Hepatocyte (in vitro differentiated cells): ENCODE results near the gene GARIN3. TPM values are rescaled to one million over a fixed set of nuclear protein-coding genes. Genes with fewer than 3 reads are reported as not detected.
A peak's percentile ranks its signal among the peaks of the same experiment; 100 is the strongest.

Source experiments
- DNase-seq: peaks from one replicate; pipeline ENCODE4 v3.0.0-alpha.2; 2016; ENCODE audit warnings: low spot score
- H2AFZ ChIP-seq: fragments of 200-600 bp; sonication (generic); 2 replicates; pipeline ENCODE4 v1.6.0; 2016; ENCODE audit warnings: antibody characterized with exemption, mild to moderate bottlenecking
- H3K27ac ChIP-seq: fragments of 200-600 bp; sonication (generic); 2 replicates; pipeline ENCODE4 v1.5.1; 2016; ENCODE audit warnings: mild to moderate bottlenecking
- H3K27me3 ChIP-seq: fragments of 200-600 bp; sonication (generic); 2 replicates; pipeline ENCODE4 v1.6.1; 2016
- H3K36me3 ChIP-seq: fragments of 200-600 bp; sonication (generic); replicated peaks from 2 replicates; pipeline ENCODE4 v1.5.1; 2016; ENCODE audit warnings: low read depth; ENCODE audit not compliant: insufficient read depth
- H3K4me1 ChIP-seq: fragments of 200-600 bp; sonication (generic); 2 replicates; pipeline ENCODE4 v1.5.1; 2016; ENCODE audit warnings: mild to moderate bottlenecking, moderate library complexity; ENCODE audit not compliant: insufficient read depth
- H3K4me2 ChIP-seq: fragments of 200-600 bp; sonication (generic); 2 replicates; pipeline ENCODE4 v1.6.0; 2016
- H3K4me3 ChIP-seq: fragments of 200-600 bp; sonication (generic); 2 replicates; pipeline ENCODE4 v1.5.1; 2016; ENCODE audit warnings: mild to moderate bottlenecking
- H3K79me2 ChIP-seq: fragments of 200-600 bp; sonication (generic); 2 replicates; pipeline ENCODE4 v1.6.0; 2017; ENCODE audit warnings: mild to moderate bottlenecking
- H3K9me2 ChIP-seq: fragments of 200-600 bp; sonication (generic); replicated peaks from 2 replicates; pipeline ENCODE4 v1.6.0; 2017; ENCODE audit warnings: mild to moderate bottlenecking; ENCODE audit not compliant: insufficient read depth
- H3K9me3 ChIP-seq: fragments of 200-600 bp; sonication (generic); 2 replicates; pipeline ENCODE4 v1.5.1; 2016; ENCODE audit warnings: low read depth, mild to moderate bottlenecking
- H4K20me1 ChIP-seq: fragments of 200-600 bp; sonication (generic); 2 replicates; pipeline ENCODE4 v1.6.0; 2016; ENCODE audit warnings: mild to moderate bottlenecking; ENCODE audit not compliant: insufficient read depth, poor library complexity, severe bottlenecking
- EZH2 ChIP-seq: fragments of 200-600 bp; sonication (generic); IDR thresholded peaks from 2 replicates; pipeline ENCODE4 v1.6.1; 2016; ENCODE audit warnings: antibody characterized with exemption, mild to moderate bottlenecking, borderline replicate concordance
- EZH2phosphoT487 ChIP-seq: fragments of 200-600 bp; sonication (generic); IDR thresholded peaks from one replicate; pipeline ENCODE4 v1.6.1; 2018; ENCODE audit warnings: antibody characterized with exemption, mild to moderate bottlenecking, low read depth, moderate library complexity; ENCODE audit not compliant: unreplicated experiment, severe bottlenecking
- WGBS: methylation state at CpG from one replicate; pipeline ENCODE4 v1.1.6; 2016; ENCODE audit warnings: low lambda C conversion rate; ENCODE audit errors: missing lambda C conversion rate; 5-methylcytosine and 5-hydroxymethylcytosine counted together
- polyA plus RNA-seq: library from polyadenylated mRNA; unstranded; fragments of >200 nt; fragmentation: Nextera tagmentation; extraction: Ambion mirVana; gene quantifications from 2 replicates; pipeline ENCODE4 v1.2.1, GENCODE V29; 2016
- total RNA-seq: library from RNA; depleted of rRNA; stranded (reverse); fragments of >200 nt; gene quantifications from 2 replicates; pipeline ENCODE4 v1.2.3, GENCODE V29; 2014
- TF ChIP-seq, protein P1 (sequence below): fragments of 200-600 bp; sonication (generic); IDR thresholded peaks from 2 replicates; pipeline ENCODE4 v1.5.1; 2016; ENCODE audit warnings: antibody characterized with exemption, mild to moderate bottlenecking; ENCODE audit not compliant: poor library complexity

GARIN3 gene
- total and polyA plus RNA-seq, 2 experiments from 2014 or later: not detected

GRCh38 chr5:157130925-157131324, 35.1 kb downstream of the GARIN3 start:
- no peak overlapping the region for H3K27ac ChIP-seq
- TF ChIP-seq EZH2phosphoT487 (no peak), EZH2 (no peak)
- TF ChIP-seq, protein P1, sequence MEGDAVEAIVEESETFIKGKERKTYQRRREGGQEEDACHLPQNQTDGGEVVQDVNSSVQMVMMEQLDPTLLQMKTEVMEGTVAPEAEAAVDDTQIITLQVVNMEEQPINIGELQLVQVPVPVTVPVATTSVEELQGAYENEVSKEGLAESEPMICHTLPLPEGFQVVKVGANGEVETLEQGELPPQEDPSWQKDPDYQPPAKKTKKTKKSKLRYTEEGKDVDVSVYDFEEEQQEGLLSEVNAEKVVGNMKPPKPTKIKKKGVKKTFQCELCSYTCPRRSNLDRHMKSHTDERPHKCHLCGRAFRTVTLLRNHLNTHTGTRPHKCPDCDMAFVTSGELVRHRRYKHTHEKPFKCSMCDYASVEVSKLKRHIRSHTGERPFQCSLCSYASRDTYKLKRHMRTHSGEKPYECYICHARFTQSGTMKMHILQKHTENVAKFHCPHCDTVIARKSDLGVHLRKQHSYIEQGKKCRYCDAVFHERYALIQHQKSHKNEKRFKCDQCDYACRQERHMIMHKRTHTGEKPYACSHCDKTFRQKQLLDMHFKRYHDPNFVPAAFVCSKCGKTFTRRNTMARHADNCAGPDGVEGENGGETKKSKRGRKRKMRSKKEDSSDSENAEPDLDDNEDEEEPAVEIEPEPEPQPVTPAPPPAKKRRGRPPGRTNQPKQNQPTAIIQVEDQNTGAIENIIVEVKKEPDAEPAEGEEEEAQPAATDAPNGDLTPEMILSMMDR: no peak
- H3K36me3 ChIP-seq: no peaks in the 10 kb centered on the region
- DNase-seq: peak; percentile 44
- no peaks in the 10 kb centered on the region for H3K27me3 ChIP-seq
- peaks cover 4% of the 10 kb centered on the region for H3K4me1 ChIP-seq
- no peaks in the 10 kb centered on the region for H3K9me3 ChIP-seq
- no peaks in the 10 kb centered on the region for H3K9me2 ChIP-seq
- H2AFZ ChIP-seq: no peak overlapping the region
- WGBS: 31% methylated on average over 7 of the region's 7 CpGs
- H3K79me2 ChIP-seq: no peaks in the 10 kb centered on the region
- H3K4me3 ChIP-seq: no peak overlapping the region
- no peaks in the 10 kb centered on the region for H4K20me1 ChIP-seq
- H3K4me2 ChIP-seq: no peak overlapping the region

DNA sequence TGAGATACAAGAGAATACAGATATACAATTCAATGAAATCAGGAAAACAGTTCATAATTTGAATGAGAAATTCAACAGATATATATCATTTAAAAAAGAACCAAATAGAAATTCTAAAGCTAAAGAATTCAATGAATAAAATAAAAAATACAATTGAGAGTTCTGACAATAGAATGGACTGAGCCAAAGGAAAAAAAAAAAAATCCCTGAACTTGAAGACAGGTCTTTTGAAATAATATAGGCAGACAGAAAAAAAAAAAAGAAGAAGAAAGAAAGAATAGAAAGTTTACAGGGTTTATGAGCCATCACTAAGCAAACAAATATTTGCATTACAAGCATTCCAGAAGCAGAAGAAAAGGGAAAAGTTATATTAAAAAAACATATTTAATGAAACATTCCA, 44.4 kb downstream of the GARIN3 start:
- Histone ChIP-seq H3K4me1 (no peaks in the 10 kb centered on the region), H3K9me2 (no peaks in the 10 kb centered on the region), H3K4me2 (no peak overlapping the region), H3K9me3 (no peaks in the 10 kb centered on the region), H3K36me3 (no peaks in the 10 kb centered on the region), H3K27ac (no peak overlapping the region), H3K4me3 (no peak overlapping the region), H3K27me3 (no peaks in the 10 kb centered on the region), H3K79me2 (no peaks in the 10 kb centered on the region), H2AFZ (no peak overlapping the region), H4K20me1 (no peaks in the 10 kb centered on the region)
- TF ChIP-seq EZH2phosphoT487: no peak
- TF ChIP-seq, protein P1: no peak
- TF ChIP-seq EZH2: no peak
- no peak for DNase-seq

GRCh38 chr5:157120102-157120501, 46.0 kb downstream of the GARIN3 start:
- no peaks in the 10 kb centered on the region for H3K27me3 ChIP-seq
- H4K20me1 ChIP-seq: no peaks in the 10 kb centered on the region
- no peak for DNase-seq
- no peak for TF ChIP-seq EZH2
- no peak for TF ChIP-seq EZH2phosphoT487
- TF ChIP-seq, protein P1: no peak
- no peak overlapping the region for H3K4me2 ChIP-seq
- H3K9me2 ChIP-seq: no peaks in the 10 kb centered on the region
- no peak overlapping the region for H2AFZ ChIP-seq
- H3K36me3 ChIP-seq: no peaks in the 10 kb centered on the region
- no peak overlapping the region for H3K4me3 ChIP-seq
- 80% methylated on average over 1 of the region's 1 CpG for WGBS
- H3K9me3 ChIP-seq: no peaks in the 10 kb centered on the region
- H3K4me1 ChIP-seq: no peaks in the 10 kb centered on the region
- no peaks in the 10 kb centered on the region for H3K79me2 ChIP-seq
- H3K27ac ChIP-seq: no peak overlapping the region

DNA sequence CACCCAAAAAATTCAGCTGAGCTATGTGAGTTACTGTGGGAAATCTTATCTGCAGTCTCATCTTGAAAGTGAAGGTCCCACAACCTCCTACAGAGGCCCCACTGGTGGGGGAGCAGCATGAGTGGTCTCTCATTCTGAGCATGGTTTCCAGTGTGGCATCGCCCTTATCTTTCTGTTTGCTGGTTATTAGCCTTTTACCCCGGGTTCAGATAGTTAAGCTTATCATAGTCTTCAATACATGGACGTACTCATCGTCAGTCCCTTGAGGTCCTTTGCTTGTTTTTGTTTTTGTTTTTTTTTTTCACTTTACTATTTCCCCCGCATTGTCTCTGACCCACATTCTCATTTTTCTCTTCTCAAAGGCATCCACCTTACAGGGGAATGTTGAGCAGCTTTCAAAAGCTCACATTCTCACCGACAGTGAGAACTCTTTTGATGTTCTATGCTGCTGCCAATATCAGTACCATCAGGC, 49.5 kb downstream of the GARIN3 start:
- no peak overlapping the region for H3K4me2 ChIP-seq
- no peaks in the 10 kb centered on the region for H3K4me1 ChIP-seq
- no peaks in the 10 kb centered on the region for H3K9me2 ChIP-seq
- TF ChIP-seq EZH2phosphoT487 (no peak), EZH2 (no peak)
- TF ChIP-seq, protein P1: no peak
- H4K20me1 ChIP-seq: no peaks in the 10 kb centered on the region
- no peaks in the 10 kb centered on the region for H3K27me3 ChIP-seq
- H3K9me3 ChIP-seq: no peaks in the 10 kb centered on the region
- H2AFZ ChIP-seq: no peak overlapping the region
- H3K4me3 ChIP-seq: no peak overlapping the region
- no peak overlapping the region for H3K27ac ChIP-seq
- no peak for DNase-seq
- H3K79me2 ChIP-seq: no peaks in the 10 kb centered on the region
- H3K36me3 ChIP-seq: no peaks in the 10 kb centered on the region
- WGBS: 74% methylated on average over 6 of the region's 6 CpGs
